H9 (cell line): ENCODE data around the gene CLDN18. TPM values are rescaled to one million over a fixed set of nuclear protein-coding genes. Genes with fewer than 3 reads are reported as not detected.

Experiments used
- DNase-seq: peaks from one replicate; pipeline ENCODE4 v3.0.0-alpha.2; 2017
- H2AFZ ChIP-seq: one replicate; pipeline ENCODE4 v1.6.1; 2013; ENCODE audit warnings: mild to moderate bottlenecking, low read length, control low read depth, moderate library complexity
- H2AK5ac ChIP-seq: 2 replicates; pipeline ENCODE4 v1.6.1; 2013; ENCODE audit warnings: low read length, control low read depth, mixed read lengths; ENCODE audit not compliant: insufficient read length
- H2BK120ac ChIP-seq: one replicate; pipeline ENCODE4 v1.6.1; 2013; ENCODE audit warnings: low read depth, mild to moderate bottlenecking, low read length, control low read depth, inconsistent platforms; ENCODE audit not compliant: poor library complexity, severe bottlenecking
- H2BK12ac ChIP-seq: 2 replicates; pipeline ENCODE4 v1.6.1; 2013; ENCODE audit warnings: low read length, control low read depth, mixed read lengths, low read depth; ENCODE audit not compliant: insufficient read length
- H2BK15ac ChIP-seq: 2 replicates; pipeline ENCODE4 v1.6.1; 2013; ENCODE audit warnings: low read depth, low read length, control low read depth
- H2BK20ac ChIP-seq: one replicate; pipeline ENCODE4 v1.6.1; 2013; ENCODE audit warnings: low read depth, mild to moderate bottlenecking, low read length, control low read depth, inconsistent platforms; ENCODE audit not compliant: poor library complexity, severe bottlenecking
- H2BK5ac ChIP-seq: 2 replicates; pipeline ENCODE4 v1.6.1; 2013; ENCODE audit warnings: low read length, control low read depth, mixed read lengths; ENCODE audit not compliant: insufficient read length
- H3K14ac ChIP-seq: 2 replicates; pipeline ENCODE4 v1.6.1; 2013; ENCODE audit warnings: low read length, control low read depth; ENCODE audit not compliant: insufficient read depth
- H3K18ac ChIP-seq: 2 replicates; pipeline ENCODE4 v1.6.1; 2013; ENCODE audit warnings: low read depth, mild to moderate bottlenecking, mixed read lengths, low read length, control low read depth; ENCODE audit not compliant: insufficient read length
- H3K23ac ChIP-seq: 2 replicates; pipeline ENCODE4 v1.6.1; 2013; ENCODE audit warnings: low read length, control low read depth, mixed read lengths, low read depth; ENCODE audit not compliant: insufficient read length
- H3K23me2 ChIP-seq: 2 replicates; pipeline ENCODE4 v1.6.1; 2013; ENCODE audit warnings: low read depth, mild to moderate bottlenecking, mixed read lengths, low read length, control low read depth; ENCODE audit not compliant: insufficient read length, poor library complexity, severe bottlenecking
- H3K27ac ChIP-seq: 2 replicates; pipeline ENCODE4 v1.5.1; 2013; ENCODE audit warnings: low read length, control low read depth, mixed read lengths, low read depth; ENCODE audit not compliant: insufficient read length
- H3K27me3 ChIP-seq: 2 replicates; pipeline ENCODE4 v1.6.1; 2013; ENCODE audit warnings: low read length, control low read depth, inconsistent platforms; ENCODE audit not compliant: insufficient read depth
- H3K4ac ChIP-seq: 2 replicates; pipeline ENCODE4 v1.6.1; 2013; ENCODE audit warnings: low read depth, mild to moderate bottlenecking, control low read depth, inconsistent platforms, low read length, moderate library complexity
- H3K4me1 ChIP-seq: 2 replicates; pipeline ENCODE4 v1.6.1; 2013; ENCODE audit warnings: low read length, control low read depth, inconsistent platforms; ENCODE audit not compliant: insufficient read depth
- H3K4me2 ChIP-seq: 2 replicates; pipeline ENCODE4 v1.6.1; 2013; ENCODE audit warnings: low read length, control low read depth, mixed read lengths; ENCODE audit not compliant: insufficient read length, insufficient read depth
- H3K56ac ChIP-seq: 2 replicates; pipeline ENCODE4 v1.6.1; 2013; ENCODE audit warnings: low read depth, mild to moderate bottlenecking, mixed read lengths, low read length, control low read depth; ENCODE audit not compliant: insufficient read length
- H3K79me1 ChIP-seq: 2 replicates; pipeline ENCODE4 v1.6.1; 2013; ENCODE audit warnings: low read depth, mild to moderate bottlenecking, moderate library complexity, low read length, control low read depth, inconsistent platforms; ENCODE audit not compliant: insufficient read depth, poor library complexity, severe bottlenecking
- H3K79me2 ChIP-seq: 2 replicates; pipeline ENCODE4 v1.6.1; 2013; ENCODE audit warnings: low read length, control low read depth, inconsistent platforms; ENCODE audit not compliant: insufficient read depth
- H3K9ac ChIP-seq: 2 replicates; pipeline ENCODE4 v1.6.1; 2013; ENCODE audit warnings: low read length, control low read depth, mixed read lengths; ENCODE audit not compliant: insufficient read length; ENCODE audit errors: extremely low read depth
- H3K9me3 ChIP-seq: one replicate; pipeline ENCODE4 v1.6.1; 2013; ENCODE audit warnings: low read depth, low read length, inconsistent platforms; ENCODE audit not compliant: control insufficient read depth
- H3T11ph ChIP-seq: one replicate; pipeline ENCODE4 v1.6.1; 2013; ENCODE audit warnings: mild to moderate bottlenecking, low read length, control low read depth, inconsistent platforms
- H4K20me1 ChIP-seq: one replicate; pipeline ENCODE4 v1.6.1; 2013; ENCODE audit not compliant: control insufficient read depth, insufficient read length, insufficient read depth
- H4K5ac ChIP-seq: 2 replicates; pipeline ENCODE4 v1.6.1; 2013; ENCODE audit warnings: low read depth, mild to moderate bottlenecking, mixed read lengths, low read length, control low read depth; ENCODE audit not compliant: insufficient read length
- H4K8ac ChIP-seq: replicated peaks from 2 replicates; pipeline ENCODE4 v1.6.1; 2013; ENCODE audit warnings: low read length, control low read depth, mixed read lengths, low read depth; ENCODE audit not compliant: insufficient read length
- H4K91ac ChIP-seq: 2 replicates; pipeline ENCODE4 v1.6.1; 2013; ENCODE audit warnings: low read depth, mild to moderate bottlenecking, moderate library complexity, mixed read lengths, low read length, control low read depth; ENCODE audit not compliant: insufficient read length
- H3K27ac Mint-ChIP-seq, 3 experiments: 2 replicates in 2 of 3; 3 replicates in 1 of 3; pipeline ENCODE4 v1.8.0; 2020 to 2021; ENCODE audit warnings: mixed read lengths in 3 of 3, mild to moderate bottlenecking in 1 of 3, moderate library complexity in 1 of 3
- H3K27me3 Mint-ChIP-seq: 2 replicates; pipeline ENCODE4 v1.8.0; 2021; ENCODE audit warnings: low read depth, mild to moderate bottlenecking, moderate library complexity, mixed read lengths
- H3K36me3 Mint-ChIP-seq, 3 experiments: 2 replicates in 2 of 3; 3 replicates in 1 of 3; pipeline ENCODE4 v1.8.0; 2020 to 2021; ENCODE audit warnings: low read depth in 3 of 3, mixed read lengths in 3 of 3; ENCODE audit not compliant: insufficient read depth in 1 of 3
- H3K4me1 Mint-ChIP-seq, 2 experiments: 2 replicates each; pipeline ENCODE4 v1.8.0; 2020; ENCODE audit warnings: mixed read lengths in 2 of 2
- H3K4me3 Mint-ChIP-seq, 2 experiments: 2 replicates in 1 of 2; 3 replicates in 1 of 2; pipeline ENCODE4 v1.8.0; 2020 to 2021; ENCODE audit warnings: mild to moderate bottlenecking in 2 of 2, mixed read lengths in 2 of 2, moderate library complexity in 1 of 2
- H3K9me3 Mint-ChIP-seq, 2 experiments: 2 replicates in 1 of 2; 3 replicates in 1 of 2; pipeline ENCODE4 v1.8.0; 2020; ENCODE audit warnings: mild to moderate bottlenecking in 2 of 2, mixed read lengths in 2 of 2, moderate library complexity in 1 of 2
- WGBS: extraction: QIAGEN DNeasy Blood & Tissue Kit; methylation state at CpG from one replicate; pipeline ENCODE4 v1.1.7; 2013; ENCODE audit warnings: missing lambda C conversion rate, low lambda C conversion rate, mixed read lengths; ENCODE audit not compliant: insufficient read length; ENCODE audit errors: extremely low coverage; 5-methylcytosine and 5-hydroxymethylcytosine counted together
- total RNA-seq: library from RNA; stranded (reverse); gene quantifications from 2 replicates; pipeline ENCODE4 v1.2.1, GENCODE V29; 2021
- TF ChIP-seq, protein P1 (sequence below): fragments of 200-600 bp; sonication (generic); conservative IDR thresholded peaks from 3 replicates; pipeline ENCODE4 v1.8.0; 2021; ENCODE audit warnings: antibody characterized with exemption, mild to moderate bottlenecking

Gene CLDN18
- total RNA-seq, 1 experiment from 2014 or later = not detected

DNA sequence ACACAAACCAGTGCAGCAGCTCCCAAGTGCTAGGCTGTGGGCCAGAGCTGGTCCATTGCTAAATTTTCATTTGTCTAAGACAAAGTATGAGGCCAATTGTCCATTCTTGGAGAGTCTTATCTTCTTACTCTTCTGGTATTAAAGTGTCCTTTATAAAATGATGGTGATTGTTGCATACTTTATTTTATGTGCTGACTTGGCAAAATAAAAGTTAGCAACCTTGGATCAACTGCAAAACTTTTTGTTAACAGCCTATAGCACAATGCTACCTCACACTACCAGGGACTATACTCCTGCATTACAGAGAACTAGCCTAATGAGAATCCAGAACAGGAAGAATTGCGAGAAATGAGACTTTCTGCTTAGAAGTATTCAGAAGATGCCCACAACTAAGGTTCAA is 44.1 kb downstream of the CLDN18 start:
- Histone ChIP-seq H3K4me2 (no peak overlapping the region), H3K4me1 (no peaks in the 10 kb centered on the region), H3K9me3 (no peaks in the 10 kb centered on the region), H3K18ac (no peak overlapping the region), H2BK20ac (no peak overlapping the region), H3K56ac (no peak overlapping the region), H2BK15ac (no peak overlapping the region), H3K27me3 (no peaks in the 10 kb centered on the region), H2AK5ac (no peak overlapping the region), H3K79me2 (no peaks in the 10 kb centered on the region), H3K4ac (no peak overlapping the region), H4K5ac (no peak overlapping the region), H3K9ac (no peak overlapping the region), H3K14ac (no peak overlapping the region), H2BK120ac (no peak overlapping the region), H4K8ac (no peak overlapping the region), H4K20me1 (no peaks in the 10 kb centered on the region), H3K23me2 (no peaks in the 10 kb centered on the region), H2BK5ac (no peak overlapping the region), H3K27ac (no peak overlapping the region), H4K91ac (no peak overlapping the region), H2BK12ac (no peak overlapping the region), H3T11ph (no peak overlapping the region), H2AFZ (no peak overlapping the region), H3K79me1 (no peaks in the 10 kb centered on the region), H3K23ac (no peak overlapping the region)
- WGBS = no CpG with 5 or more reads among the region's 1 CpG
- no peak for DNase-seq
- TF ChIP-seq, protein P1, sequence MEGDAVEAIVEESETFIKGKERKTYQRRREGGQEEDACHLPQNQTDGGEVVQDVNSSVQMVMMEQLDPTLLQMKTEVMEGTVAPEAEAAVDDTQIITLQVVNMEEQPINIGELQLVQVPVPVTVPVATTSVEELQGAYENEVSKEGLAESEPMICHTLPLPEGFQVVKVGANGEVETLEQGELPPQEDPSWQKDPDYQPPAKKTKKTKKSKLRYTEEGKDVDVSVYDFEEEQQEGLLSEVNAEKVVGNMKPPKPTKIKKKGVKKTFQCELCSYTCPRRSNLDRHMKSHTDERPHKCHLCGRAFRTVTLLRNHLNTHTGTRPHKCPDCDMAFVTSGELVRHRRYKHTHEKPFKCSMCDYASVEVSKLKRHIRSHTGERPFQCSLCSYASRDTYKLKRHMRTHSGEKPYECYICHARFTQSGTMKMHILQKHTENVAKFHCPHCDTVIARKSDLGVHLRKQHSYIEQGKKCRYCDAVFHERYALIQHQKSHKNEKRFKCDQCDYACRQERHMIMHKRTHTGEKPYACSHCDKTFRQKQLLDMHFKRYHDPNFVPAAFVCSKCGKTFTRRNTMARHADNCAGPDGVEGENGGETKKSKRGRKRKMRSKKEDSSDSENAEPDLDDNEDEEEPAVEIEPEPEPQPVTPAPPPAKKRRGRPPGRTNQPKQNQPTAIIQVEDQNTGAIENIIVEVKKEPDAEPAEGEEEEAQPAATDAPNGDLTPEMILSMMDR = no peak
- H3K9me3 Mint-ChIP-seq = no peaks in the 10 kb centered on the region; a peak in 1 of 5 replicates
- H3K4me3 Mint-ChIP-seq = no peak overlapping the region
- no peaks in the 10 kb centered on the region for H3K27me3 Mint-ChIP-seq
- H3K36me3 Mint-ChIP-seq = peaks cover 0 to 6% (median 2%) of the 10 kb centered on the region in 3 experiments; a peak in 3 of 7 replicates
- no peak overlapping the region for H3K27ac Mint-ChIP-seq
- H3K4me1 Mint-ChIP-seq = peaks cover 5 to 8% of the 10 kb centered on the region in 2 experiments; a peak in 3 of 4 replicates
